ENCODE measurements around the gene YTHDF2. TPM values are rescaled to one million over a fixed set of nuclear protein-coding genes. Genes with fewer than 3 reads are reported as not detected.
A peak's percentile ranks its signal among the peaks of the same experiment; 100 is the strongest.

The YTHDF2 gene
- total and polyA plus RNA-seq, 9 of the 15 experiments (the other 6 are each of a cell fraction or from before 2014, with no cell fraction given): 41.0 to 111 (median 83.3) TPM

DNA sequence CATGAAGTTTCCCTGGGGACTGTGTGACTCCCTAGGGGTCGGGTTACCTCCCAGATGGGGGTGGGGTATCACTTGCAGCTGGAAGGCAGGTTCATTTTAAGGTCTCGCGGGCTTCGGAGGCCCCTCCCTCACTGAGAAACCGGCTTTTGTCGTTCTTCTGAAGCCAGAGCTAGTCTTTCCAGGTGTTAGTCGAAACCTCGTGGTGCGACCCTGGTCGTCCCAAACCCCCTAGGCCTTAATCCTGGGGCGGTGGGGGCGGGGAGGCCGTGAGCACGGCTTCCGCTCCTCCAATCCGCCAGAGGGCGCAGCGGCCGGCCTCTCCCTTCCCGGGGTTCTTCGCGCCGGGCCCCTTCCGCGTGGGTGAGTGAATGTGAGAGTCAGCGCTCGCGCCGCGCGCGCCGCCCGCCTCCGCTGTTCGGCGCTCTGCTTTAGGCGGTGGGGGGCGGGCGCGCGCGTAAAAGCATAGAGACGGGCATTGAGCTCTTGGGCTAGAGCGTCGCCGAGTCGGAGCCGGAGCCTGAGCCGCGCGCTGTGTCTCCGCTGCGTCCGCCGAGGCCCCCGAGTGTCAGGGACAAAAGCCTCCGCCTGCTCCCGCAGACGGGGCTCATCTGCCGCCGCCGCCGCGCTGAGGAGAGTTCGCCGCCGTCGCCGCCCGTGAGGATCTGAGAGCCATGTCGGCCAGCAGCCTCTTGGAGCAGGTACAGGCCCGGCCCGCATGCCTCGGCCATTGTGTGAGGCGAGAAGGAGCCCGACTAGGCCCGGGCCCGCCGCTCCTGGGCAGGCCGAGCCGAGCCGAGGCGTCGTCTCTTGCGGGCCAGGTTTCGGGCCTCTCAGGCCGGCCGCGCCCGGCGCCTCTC is at the start of gene YTHDF2 (continued):
- TF ChIP-seq, protein P1, sequence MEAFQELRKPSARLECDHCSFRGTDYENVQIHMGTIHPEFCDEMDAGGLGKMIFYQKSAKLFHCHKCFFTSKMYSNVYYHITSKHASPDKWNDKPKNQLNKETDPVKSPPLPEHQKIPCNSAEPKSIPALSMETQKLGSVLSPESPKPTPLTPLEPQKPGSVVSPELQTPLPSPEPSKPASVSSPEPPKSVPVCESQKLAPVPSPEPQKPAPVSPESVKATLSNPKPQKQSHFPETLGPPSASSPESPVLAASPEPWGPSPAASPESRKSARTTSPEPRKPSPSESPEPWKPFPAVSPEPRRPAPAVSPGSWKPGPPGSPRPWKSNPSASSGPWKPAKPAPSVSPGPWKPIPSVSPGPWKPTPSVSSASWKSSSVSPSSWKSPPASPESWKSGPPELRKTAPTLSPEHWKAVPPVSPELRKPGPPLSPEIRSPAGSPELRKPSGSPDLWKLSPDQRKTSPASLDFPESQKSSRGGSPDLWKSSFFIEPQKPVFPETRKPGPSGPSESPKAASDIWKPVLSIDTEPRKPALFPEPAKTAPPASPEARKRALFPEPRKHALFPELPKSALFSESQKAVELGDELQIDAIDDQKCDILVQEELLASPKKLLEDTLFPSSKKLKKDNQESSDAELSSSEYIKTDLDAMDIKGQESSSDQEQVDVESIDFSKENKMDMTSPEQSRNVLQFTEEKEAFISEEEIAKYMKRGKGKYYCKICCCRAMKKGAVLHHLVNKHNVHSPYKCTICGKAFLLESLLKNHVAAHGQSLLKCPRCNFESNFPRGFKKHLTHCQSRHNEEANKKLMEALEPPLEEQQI (IDR thresholded peaks at IDR 0.05): peak; percentile 83
- TF ChIP-seq BCOR (IDR thresholded peaks at IDR 0.05): peak; percentile 42; the same call in 1 of the 2 replicates
- TF ChIP-seq TEAD4 (IDR thresholded peaks at IDR 0.05; ENCODE audit: low read length): peak; percentile 49
- TF ChIP-seq TEAD4 (CRISPR knock-in tag; IDR thresholded peaks at IDR 0.05; ENCODE audit: borderline replicate concordance): peak; percentile 49; the same call in 1 of the 2 replicates
- 0 out of 2 replicates have a peak, but pooled peaks have one; percentile 28 for TF ChIP-seq ZNF274 (IDR thresholded peaks at IDR 0.05; ENCODE audit: borderline replicate concordance, low read depth, low read length)
- peak in 1 of 2 experiments; percentile 64; a peak in 3 of 4 replicates for TF ChIP-seq ARNT (IDR thresholded peaks at IDR 0.05)
- TF ChIP-seq ZC3H4 (CRISPR knock-in tag; IDR thresholded peaks at IDR 0.05; ENCODE audit: borderline replicate concordance): no peak
- TF ChIP-seq, protein P2, sequence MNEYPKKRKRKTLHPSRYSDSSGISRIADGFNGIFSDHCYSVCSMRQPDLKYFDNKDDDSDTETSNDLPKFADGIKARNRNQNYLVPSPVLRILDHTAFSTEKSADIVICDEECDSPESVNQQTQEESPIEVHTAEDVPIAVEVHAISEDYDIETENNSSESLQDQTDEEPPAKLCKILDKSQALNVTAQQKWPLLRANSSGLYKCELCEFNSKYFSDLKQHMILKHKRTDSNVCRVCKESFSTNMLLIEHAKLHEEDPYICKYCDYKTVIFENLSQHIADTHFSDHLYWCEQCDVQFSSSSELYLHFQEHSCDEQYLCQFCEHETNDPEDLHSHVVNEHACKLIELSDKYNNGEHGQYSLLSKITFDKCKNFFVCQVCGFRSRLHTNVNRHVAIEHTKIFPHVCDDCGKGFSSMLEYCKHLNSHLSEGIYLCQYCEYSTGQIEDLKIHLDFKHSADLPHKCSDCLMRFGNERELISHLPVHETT (CRISPR knock-in tag; conservative IDR thresholded peaks at IDR 0.05 in 1 of 2, IDR thresholded peaks at IDR 0.05 in 1 of 2): peak; percentile 84 to 97; a peak in 3 of 4 replicates
- TF ChIP-seq FOXM1 (IDR thresholded peaks at IDR 0.05; ENCODE audit: low read depth): peak; percentile 83
- no peak; the same call in none of the 2 replicates for TF ChIP-seq FOXM1 (CRISPR knock-in tag; IDR thresholded peaks at IDR 0.05; ENCODE audit: low read depth)
- peak; percentile 99 for TF ChIP-seq RBFOX2 (IDR thresholded peaks at IDR 0.05; ENCODE audit: low read depth, low read length)
- no peak for TF ChIP-seq MIER1 (IDR thresholded peaks at IDR 0.05; ENCODE audit: low read depth)
- no peak for TF ChIP-seq LARP7 (IDR thresholded peaks at IDR 0.05)
- 0 out of 2 replicates have a peak, but pooled peaks have one; percentile 12 for TF ChIP-seq ZNF239 (CRISPR knock-in tag; IDR thresholded peaks at IDR 0.05)
- no peak for TF ChIP-seq ZNF347 (CRISPR knock-in tag; IDR thresholded peaks at IDR 0.05; ENCODE audit: low read depth)
- TF ChIP-seq NR3C1 (CRISPR knock-in tag; IDR thresholded peaks at IDR 0.05): peak; percentile 92
- TF ChIP-seq TBL1XR1 (IDR thresholded peaks at IDR 0.05; ENCODE audit: low read length in 2 of 2): peak in 1 of 2 experiments; percentile 39; a peak in 3 of 4 replicates
- TF ChIP-seq, protein P3, sequence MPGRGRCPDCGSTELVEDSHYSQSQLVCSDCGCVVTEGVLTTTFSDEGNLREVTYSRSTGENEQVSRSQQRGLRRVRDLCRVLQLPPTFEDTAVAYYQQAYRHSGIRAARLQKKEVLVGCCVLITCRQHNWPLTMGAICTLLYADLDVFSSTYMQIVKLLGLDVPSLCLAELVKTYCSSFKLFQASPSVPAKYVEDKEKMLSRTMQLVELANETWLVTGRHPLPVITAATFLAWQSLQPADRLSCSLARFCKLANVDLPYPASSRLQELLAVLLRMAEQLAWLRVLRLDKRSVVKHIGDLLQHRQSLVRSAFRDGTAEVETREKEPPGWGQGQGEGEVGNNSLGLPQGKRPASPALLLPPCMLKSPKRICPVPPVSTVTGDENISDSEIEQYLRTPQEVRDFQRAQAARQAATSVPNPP (IDR thresholded peaks at IDR 0.05; ENCODE audit: borderline replicate concordance, insufficient read depth, insufficient read length): no peak
- TF ChIP-seq RAD21 (CRISPR knock-in tag; conservative IDR thresholded peaks at IDR 0.05 in 1 of 2, IDR thresholded peaks at IDR 0.05 in 1 of 2): peak; percentile 36 to 54
- TF ChIP-seq ZNF184 (CRISPR knock-in tag; IDR thresholded peaks at IDR 0.05): no peak
